ENCODE results near the gene ING3. TPM values are rescaled to one million over a fixed set of nuclear protein-coding genes. Genes with fewer than 3 reads are reported as not detected.

Gene ING3
- total RNA-seq, 2 experiments from 2014 or later = 12.5 to 22.2 TPM

DNA sequence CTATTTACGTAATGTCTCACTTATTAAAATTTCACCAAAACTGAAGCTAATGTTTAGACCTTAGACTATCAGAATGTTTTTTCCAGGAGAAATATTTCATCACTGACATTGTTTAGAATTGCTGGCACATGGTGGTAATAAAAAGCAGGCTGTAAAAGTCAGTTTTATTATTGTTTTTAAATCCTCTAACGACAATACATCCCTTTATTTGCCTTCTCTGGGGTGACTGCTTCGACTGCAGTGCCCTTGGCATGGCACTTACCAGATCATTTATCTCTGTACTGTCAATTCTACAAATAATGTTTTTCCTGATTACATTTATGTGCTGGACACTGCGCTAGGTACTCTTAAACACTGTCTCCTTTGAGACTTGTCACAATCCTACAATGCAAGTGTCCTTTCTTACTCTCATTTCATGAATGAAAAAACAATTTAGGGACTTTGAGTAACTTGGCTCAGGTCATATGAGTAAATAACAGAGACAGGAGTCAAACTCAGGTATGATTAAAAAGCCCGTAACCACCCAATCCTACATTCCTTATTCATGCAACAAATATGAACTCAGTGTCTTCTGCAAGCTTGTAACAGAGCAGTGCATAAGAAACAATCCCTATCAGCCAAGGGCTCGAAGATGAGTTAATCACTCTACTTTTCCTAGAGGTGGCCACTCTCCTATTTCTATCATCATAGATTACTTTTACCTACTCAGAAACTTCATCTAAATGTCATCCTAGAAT is 5.6 kb upstream of the ING3 start:
- CTCF ChIA-PET (ENCODE audit: unreplicated experiment) = no interaction called here
- H3K27ac ChIP-seq (ENCODE audit: low read depth, low read length, poor library complexity, severe bottlenecking) = no peak overlapping the region
- no peak for TF ChIP-seq EZH2phosphoT487 (IDR thresholded peaks at IDR 0.05; ENCODE audit: borderline replicate concordance, low read depth, low read length)
- TF ChIP-seq, protein P1, sequence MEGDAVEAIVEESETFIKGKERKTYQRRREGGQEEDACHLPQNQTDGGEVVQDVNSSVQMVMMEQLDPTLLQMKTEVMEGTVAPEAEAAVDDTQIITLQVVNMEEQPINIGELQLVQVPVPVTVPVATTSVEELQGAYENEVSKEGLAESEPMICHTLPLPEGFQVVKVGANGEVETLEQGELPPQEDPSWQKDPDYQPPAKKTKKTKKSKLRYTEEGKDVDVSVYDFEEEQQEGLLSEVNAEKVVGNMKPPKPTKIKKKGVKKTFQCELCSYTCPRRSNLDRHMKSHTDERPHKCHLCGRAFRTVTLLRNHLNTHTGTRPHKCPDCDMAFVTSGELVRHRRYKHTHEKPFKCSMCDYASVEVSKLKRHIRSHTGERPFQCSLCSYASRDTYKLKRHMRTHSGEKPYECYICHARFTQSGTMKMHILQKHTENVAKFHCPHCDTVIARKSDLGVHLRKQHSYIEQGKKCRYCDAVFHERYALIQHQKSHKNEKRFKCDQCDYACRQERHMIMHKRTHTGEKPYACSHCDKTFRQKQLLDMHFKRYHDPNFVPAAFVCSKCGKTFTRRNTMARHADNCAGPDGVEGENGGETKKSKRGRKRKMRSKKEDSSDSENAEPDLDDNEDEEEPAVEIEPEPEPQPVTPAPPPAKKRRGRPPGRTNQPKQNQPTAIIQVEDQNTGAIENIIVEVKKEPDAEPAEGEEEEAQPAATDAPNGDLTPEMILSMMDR (conservative IDR thresholded peaks at IDR 0.05; ENCODE audit: low read length) = no peak
- H3K9me2 ChIP-seq (ENCODE audit: insufficient read depth, low read length) = no peaks in the 10 kb centered on the region
- H3K4me2 ChIP-seq (ENCODE audit: low read length) = no peak overlapping the region
- DNase-seq (ENCODE audit: low spot score) = no peak
- peaks cover 10% of the 10 kb centered on the region; the same call in 1 of the 2 replicates for H3K79me2 ChIP-seq (ENCODE audit: insufficient read depth, low read depth, low read length)
- H3K9me3 ChIP-seq (ENCODE audit: low read length) = no peaks in the 10 kb centered on the region
- H2AFZ ChIP-seq (ENCODE audit: low read length) = no peak overlapping the region
- no peaks in the 10 kb centered on the region for H3K36me3 ChIP-seq (ENCODE audit: insufficient read depth, low read length)
- POLR2A ChIA-PET = interaction anchor here (1.0 kb wide), 1 partner anchor 23 kb away, joined by 3 read pairs; no protein-coding TSS in a partner anchor
- peaks cover 3% of the 10 kb centered on the region for H3K4me1 ChIP-seq (ENCODE audit: insufficient read depth, low read length, poor library complexity, severe bottlenecking)
- H3K4me3 ChIP-seq (ENCODE audit: low read depth, low read length, poor library complexity, severe bottlenecking) = no peak overlapping the region
- BruUV-seq (replicated peaks) = no TSS peak
- no peaks in the 10 kb centered on the region for H4K20me1 ChIP-seq (ENCODE audit: insufficient read depth, low read length)
- intact Hi-C loops (cut with micrococcal nuclease; ENCODE audit: unreplicated experiment) = loop anchor here (5.0 kb wide), 1 partner anchor 153 kb away; no protein-coding TSS in a partner anchor

DNA sequence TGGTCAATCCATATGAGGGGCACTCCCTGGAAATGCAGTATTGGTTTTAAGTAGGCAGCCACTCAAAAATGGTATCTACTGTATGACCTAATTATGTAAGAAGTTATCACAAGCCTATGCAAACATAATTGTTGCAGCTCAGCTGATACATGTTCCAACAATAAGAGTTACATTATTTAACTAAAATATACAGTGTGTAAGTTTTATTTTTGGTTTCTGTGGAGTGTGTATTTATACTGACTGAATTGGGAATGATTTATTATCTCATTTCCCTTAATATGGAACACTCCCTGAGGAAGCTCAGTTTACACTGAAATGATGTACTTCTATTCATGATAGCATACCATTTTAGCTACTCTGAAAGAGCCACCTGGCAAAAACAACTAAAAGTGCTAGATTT is 2.6 kb upstream of the ING3 start:
- POLR2A ChIA-PET = interaction anchor here (0.7 to 1.0 kb wide), 2 partner anchors 17 to 22 kb away, joined by 3 read pairs; no protein-coding TSS in a partner anchor
- intact Hi-C loops (cut with micrococcal nuclease; ENCODE audit: unreplicated experiment) = no loop called here
- no peak overlapping the region for H3K4me2 ChIP-seq (ENCODE audit: low read length)

More for the DNA sequence above, 2.6 kb upstream of the ING3 start:
- CTCF ChIA-PET (ENCODE audit: unreplicated experiment) = no interaction called here
- Histone ChIP-seq H3K79me2 (ENCODE audit: insufficient read depth, low read depth, low read length) (peaks cover 29% of the 10 kb centered on the region), H3K27ac (ENCODE audit: low read depth, low read length, poor library complexity, severe bottlenecking) (no peak overlapping the region), H3K4me3 (ENCODE audit: low read depth, low read length, poor library complexity, severe bottlenecking) (no peak overlapping the region), H2AFZ (ENCODE audit: low read length) (no peak overlapping the region), H4K20me1 (ENCODE audit: insufficient read depth, low read length) (no peaks in the 10 kb centered on the region), H3K9me3 (ENCODE audit: low read length) (no peaks in the 10 kb centered on the region), H3K4me1 (ENCODE audit: insufficient read depth, low read length, poor library complexity, severe bottlenecking) (peaks cover 14% of the 10 kb centered on the region), H3K9me2 (ENCODE audit: insufficient read depth, low read length) (no peaks in the 10 kb centered on the region), H3K36me3 (ENCODE audit: insufficient read depth, low read length) (peaks cover 6% of the 10 kb centered on the region; the same call in 1 of the 2 replicates)
- TF ChIP-seq EZH2phosphoT487 (IDR thresholded peaks at IDR 0.05; ENCODE audit: borderline replicate concordance, low read depth, low read length) = no peak
- TF ChIP-seq, protein P1 (conservative IDR thresholded peaks at IDR 0.05; ENCODE audit: low read length) = no peak
- no peak for DNase-seq (ENCODE audit: low spot score)
- BruUV-seq (replicated peaks) = no TSS peak

Measured in OCI-LY7 (cell line).